DOHH2 (cell line): ENCODE results near the gene BIRC3.
A peak's percentile ranks its signal among the peaks of the same experiment; 100 is the strongest.

Experiments used
- H3F3A ChIP-seq: fragments of 200-600 bp; sonication (generic), shearing (Covaris generic); 2 replicates; pipeline ENCODE4 v1.6.0; 2016; ENCODE audit warnings: antibody characterized with exemption, mild to moderate bottlenecking; ENCODE audit not compliant: control insufficient read depth, insufficient read depth
- H3K27ac ChIP-seq: fragments of 200-600 bp; sonication (generic); 2 replicates; pipeline ENCODE4 v1.5.1; 2014; ENCODE audit warnings: low read depth, mild to moderate bottlenecking, low read length, moderate library complexity
- H3K27me3 ChIP-seq: fragments of 200-600 bp; sonication (generic); 2 replicates; pipeline ENCODE4 v1.6.1; 2014; ENCODE audit warnings: mild to moderate bottlenecking, low read length, mixed read lengths; ENCODE audit not compliant: control insufficient read depth
- H3K36me3 ChIP-seq: fragments of 200-600 bp; sonication (generic); 2 replicates; pipeline ENCODE4 v1.6.1; 2014; ENCODE audit warnings: mild to moderate bottlenecking, low read length, moderate library complexity, mixed read lengths; ENCODE audit not compliant: control insufficient read depth
- H3K4me1 ChIP-seq: fragments of 200-600 bp; sonication (generic); 2 replicates; pipeline ENCODE4 v1.6.1; 2014; ENCODE audit warnings: mild to moderate bottlenecking, low read length, mixed read lengths; ENCODE audit not compliant: control insufficient read depth
- H3K4me2 ChIP-seq: fragments of 200-600 bp; sonication (generic); 2 replicates; pipeline ENCODE4 v1.6.0; 2014; ENCODE audit warnings: mild to moderate bottlenecking, low read length, moderate library complexity
- H3K4me3 ChIP-seq: fragments of 200-600 bp; sonication (generic); 2 replicates; pipeline ENCODE4 v1.5.1; 2014; ENCODE audit warnings: mild to moderate bottlenecking, low read length, mixed read lengths
- H3K79me2 ChIP-seq: fragments of 200-600 bp; sonication (generic); 2 replicates; pipeline ENCODE4 v1.6.1; 2014; ENCODE audit warnings: mild to moderate bottlenecking, low read length, mixed read lengths; ENCODE audit not compliant: control insufficient read depth
- H3K9me2 ChIP-seq: fragments of 200-600 bp; sonication (generic); replicated peaks from 2 replicates; pipeline ENCODE4 v1.6.1; 2014; ENCODE audit warnings: mild to moderate bottlenecking, low read length, mixed read lengths; ENCODE audit not compliant: control insufficient read depth
- H3K9me3 ChIP-seq: fragments of 200-600 bp; sonication (generic); 2 replicates; pipeline ENCODE4 v1.6.1; 2014; ENCODE audit warnings: antibody characterized with exemption, low read length, mixed read lengths; ENCODE audit not compliant: control insufficient read depth, insufficient read depth
- H4K20me1 ChIP-seq: fragments of 200-600 bp; sonication (generic); 2 replicates; pipeline ENCODE4 v1.6.0; 2014; ENCODE audit warnings: low read depth, mild to moderate bottlenecking, antibody characterized with exemption, low read length, moderate library complexity; ENCODE audit not compliant: control insufficient read depth, insufficient read depth
- CTCF ChIP-seq: fragments of 200-600 bp; sonication (generic); IDR thresholded peaks from one replicate; pipeline ENCODE4 v1.5.1; 2014; ENCODE audit warnings: antibody characterized with exemption, mild to moderate bottlenecking, low read depth, low read length; ENCODE audit not compliant: poor library complexity, severe bottlenecking
- EZH2phosphoT487 ChIP-seq: fragments of 200-600 bp; sonication (generic); IDR thresholded peaks from 2 replicates; pipeline ENCODE4 v1.6.1; 2017; ENCODE audit warnings: borderline replicate concordance, mild to moderate bottlenecking, antibody characterized with exemption, low read length, moderate library complexity, mixed read lengths

Gene BIRC3

DNA sequence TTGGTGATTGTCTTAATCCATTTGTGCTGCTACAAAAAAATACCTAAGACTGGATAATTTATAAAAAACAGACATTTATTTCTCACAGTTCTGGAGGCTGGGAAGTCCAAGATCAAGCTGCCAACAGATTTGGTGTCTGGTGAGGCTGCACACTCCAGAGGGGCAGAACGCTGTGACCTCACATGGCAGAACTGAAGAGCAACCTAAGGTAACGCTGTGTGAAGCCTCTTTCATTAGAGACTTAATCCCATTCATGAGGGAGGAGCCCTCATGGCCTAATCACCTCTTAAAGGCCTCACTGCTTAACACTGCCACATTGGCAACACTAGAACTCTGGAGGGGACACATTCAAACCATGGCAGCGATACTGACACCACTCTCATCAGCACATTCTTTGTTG is 42.7 kb upstream of the BIRC3 start:
- no peaks in the 10 kb centered on the region for H4K20me1 ChIP-seq
- no peaks in the 10 kb centered on the region for H3F3A ChIP-seq
- no peaks in the 10 kb centered on the region for H3K36me3 ChIP-seq
- TF ChIP-seq CTCF (no peak), EZH2phosphoT487 (no peak)
- no peak overlapping the region for H3K27ac ChIP-seq
- H3K9me2 ChIP-seq: no peaks in the 10 kb centered on the region
- no peak overlapping the region for H3K4me3 ChIP-seq
- H3K4me2 ChIP-seq: no peak overlapping the region
- H3K27me3 ChIP-seq: peaks cover 9% of the 10 kb centered on the region
- H3K79me2 ChIP-seq: no peaks in the 10 kb centered on the region
- no peaks in the 10 kb centered on the region for H3K9me3 ChIP-seq
- peaks cover 6% of the 10 kb centered on the region for H3K4me1 ChIP-seq

DNA sequence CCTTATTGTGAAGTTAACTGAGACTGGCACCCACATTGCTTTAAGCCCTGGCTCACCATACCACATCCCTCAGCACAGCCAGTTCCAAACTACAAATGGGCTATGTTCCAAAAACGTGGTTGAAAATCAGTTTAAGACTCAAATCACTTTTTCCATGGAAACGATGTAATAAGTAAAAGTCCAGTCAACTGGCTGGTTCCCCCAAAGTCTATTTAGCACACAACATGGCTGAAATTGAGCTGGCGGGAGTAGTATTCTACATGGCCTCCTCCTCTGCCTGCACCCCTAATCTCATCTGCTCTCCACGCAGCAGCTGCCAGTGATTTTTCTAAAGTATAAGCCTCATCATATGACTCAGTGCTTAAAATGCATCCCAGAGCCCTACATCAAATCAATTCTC is 40.9 kb upstream of the BIRC3 start:
- no peaks in the 10 kb centered on the region for H3F3A ChIP-seq
- no peaks in the 10 kb centered on the region for H3K79me2 ChIP-seq
- peaks cover 8% of the 10 kb centered on the region; the same call in 1 of the 2 replicates for H3K27me3 ChIP-seq
- no peaks in the 10 kb centered on the region for H3K9me3 ChIP-seq
- no peak overlapping the region for H3K4me2 ChIP-seq
- H3K9me2 ChIP-seq: no peaks in the 10 kb centered on the region
- H3K4me3 ChIP-seq: no peak overlapping the region
- TF ChIP-seq EZH2phosphoT487 (no peak), CTCF (no peak)
- no peaks in the 10 kb centered on the region for H3K36me3 ChIP-seq
- H3K4me1 ChIP-seq: peaks cover 12% of the 10 kb centered on the region
- H4K20me1 ChIP-seq: no peaks in the 10 kb centered on the region
- no peak overlapping the region for H3K27ac ChIP-seq

DNA sequence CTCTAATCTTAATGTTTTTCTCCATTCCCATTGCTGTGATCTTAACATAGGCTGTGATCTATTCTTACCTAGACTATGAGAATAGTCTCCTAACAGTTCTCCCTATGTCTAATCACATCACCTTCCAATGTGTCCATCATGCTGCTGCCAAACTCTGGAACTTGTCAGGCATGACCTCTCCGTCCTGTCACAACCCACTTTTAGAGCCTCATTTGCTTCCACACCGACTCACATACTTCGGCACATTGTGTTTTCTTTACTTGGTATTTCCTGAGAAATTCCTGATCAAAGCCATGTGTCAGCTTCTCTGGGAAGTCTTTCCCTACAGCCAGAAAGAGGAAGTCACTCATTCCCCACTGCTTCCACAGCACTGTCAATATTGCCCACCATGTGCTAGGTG is 40.5 kb upstream of the BIRC3 start:
- Histone ChIP-seq H3K27me3 (peaks cover 8% of the 10 kb centered on the region; the same call in 1 of the 2 replicates), H4K20me1 (no peaks in the 10 kb centered on the region), H3K9me3 (no peaks in the 10 kb centered on the region), H3K4me1 (peaks cover 12% of the 10 kb centered on the region), H3K4me2 (no peak overlapping the region), H3K27ac (no peak overlapping the region), H3K9me2 (no peaks in the 10 kb centered on the region), H3F3A (no peaks in the 10 kb centered on the region), H3K36me3 (no peaks in the 10 kb centered on the region), H3K79me2 (no peaks in the 10 kb centered on the region), H3K4me3 (no peak overlapping the region)
- TF ChIP-seq EZH2phosphoT487 (no peak), CTCF (no peak)

DNA sequence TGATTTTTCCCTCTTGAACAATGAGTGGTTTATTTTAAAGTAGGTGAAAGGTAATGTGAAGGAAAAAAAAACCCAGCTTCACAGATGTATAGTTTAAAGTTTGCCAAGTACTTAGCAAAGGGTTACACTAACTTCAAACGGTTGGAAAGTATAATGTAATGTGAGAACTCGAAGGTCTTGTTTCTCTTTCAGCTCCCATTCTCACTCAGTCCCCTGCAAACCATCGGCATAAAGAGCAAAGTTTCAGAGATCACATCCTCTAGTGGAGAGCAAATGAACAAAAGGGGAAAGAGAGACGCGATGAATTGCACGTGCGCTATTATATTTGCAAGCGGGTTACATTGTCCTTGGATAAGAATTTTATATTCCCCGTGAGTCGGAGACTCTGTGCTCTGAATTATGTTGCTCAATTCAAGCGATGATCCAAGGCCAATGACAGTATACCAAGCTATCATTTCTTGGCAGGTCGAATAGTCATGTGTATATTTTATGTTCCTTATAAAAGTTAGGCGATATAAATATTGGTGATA is 37.6 kb upstream of the BIRC3 start:
- Histone ChIP-seq H3K36me3 (no peaks in the 10 kb centered on the region), H3K9me3 (no peaks in the 10 kb centered on the region), H3K79me2 (no peaks in the 10 kb centered on the region), H3K9me2 (no peaks in the 10 kb centered on the region), H3K4me2 (peak overlapping the region; percentile 13), H4K20me1 (no peaks in the 10 kb centered on the region), H3K27me3 (peaks cover 8% of the 10 kb centered on the region; the same call in 1 of the 2 replicates), H3K4me1 (peaks cover 12% of the 10 kb centered on the region), H3K4me3 (no peak overlapping the region), H3K27ac (no peak overlapping the region), H3F3A (no peaks in the 10 kb centered on the region)
- TF ChIP-seq CTCF (no peak), EZH2phosphoT487 (no peak)
